ENCODE results near the gene SORCS2.

The SORCS2 gene

DNA sequence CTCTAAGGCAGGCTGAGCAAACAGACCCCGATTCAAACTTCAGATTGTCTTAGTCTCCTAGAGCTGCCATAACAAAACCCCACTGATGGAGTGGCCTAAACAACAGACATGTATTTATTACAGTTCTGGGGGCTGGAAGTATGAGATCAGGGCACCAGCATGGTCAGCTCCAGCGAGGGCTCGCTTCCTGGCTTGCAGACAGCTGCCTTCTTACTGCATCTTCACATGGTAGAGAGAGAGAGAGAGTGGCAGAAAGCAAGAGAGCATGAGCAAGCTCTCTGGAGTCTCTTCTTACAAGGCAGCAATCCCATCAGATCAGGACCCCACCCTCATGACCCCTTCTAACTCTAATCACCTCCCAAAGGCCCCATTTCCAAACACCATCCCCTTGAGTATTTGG, 22.3 kb upstream of the SORCS2 start:
- no peak for ATAC-seq
- H3K27ac Mint-ChIP-seq, result no peak overlapping the region
- peaks cover 16% of the 10 kb centered on the region for H3K4me1 Mint-ChIP-seq
- no peak for DNase-seq (ENCODE audit: low spot score in 2 of 2)
- no peaks in the 10 kb centered on the region for H3K36me3 Mint-ChIP-seq
- H3K4me3 Mint-ChIP-seq, result no peak overlapping the region
- H3K9me3 Mint-ChIP-seq, result no peaks in the 10 kb centered on the region

DNA sequence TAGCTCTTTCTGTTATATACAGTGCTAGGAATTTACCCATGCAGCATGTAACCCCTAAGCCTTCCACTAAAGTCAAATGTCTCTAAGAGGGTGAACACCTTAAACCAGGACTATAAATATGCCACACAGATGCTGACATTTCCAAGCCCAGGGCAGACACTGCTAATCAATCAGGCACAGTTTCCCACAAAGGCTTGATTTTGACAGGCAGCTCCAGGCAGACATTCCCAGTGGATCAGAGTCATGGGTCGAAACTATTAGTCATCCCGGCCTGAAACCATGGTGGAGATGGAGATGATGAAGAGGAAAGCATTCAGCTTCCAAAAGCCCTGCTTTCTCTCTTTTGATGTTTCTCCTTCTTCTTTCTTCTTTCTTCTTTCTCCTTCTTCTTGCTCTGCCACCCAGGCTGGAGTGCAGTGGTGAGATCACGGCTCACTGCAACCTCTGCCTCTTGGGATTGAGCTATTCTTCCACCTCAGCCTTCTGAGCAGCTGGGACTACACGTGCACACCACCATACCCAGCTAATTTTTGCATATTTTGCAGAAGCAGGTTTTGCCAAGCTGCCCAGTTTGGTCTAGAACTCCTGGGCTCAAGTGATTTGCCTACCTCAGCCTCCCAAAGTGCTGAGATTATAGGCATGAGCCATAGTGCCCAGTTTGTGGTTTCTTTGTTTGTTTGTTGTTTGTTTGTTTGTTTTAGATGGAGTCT, 21.0 kb upstream of the SORCS2 start:
- Mint-ChIP-seq H3K36me3 (no peaks in the 10 kb centered on the region), H3K27ac (no peak overlapping the region), H3K9me3 (no peaks in the 10 kb centered on the region), H3K4me3 (no peak overlapping the region), H3K4me1 (peaks cover 16% of the 10 kb centered on the region)
- DNase-seq (ENCODE audit: low spot score in 2 of 2) (no peak), ATAC-seq (no peak)

DNA sequence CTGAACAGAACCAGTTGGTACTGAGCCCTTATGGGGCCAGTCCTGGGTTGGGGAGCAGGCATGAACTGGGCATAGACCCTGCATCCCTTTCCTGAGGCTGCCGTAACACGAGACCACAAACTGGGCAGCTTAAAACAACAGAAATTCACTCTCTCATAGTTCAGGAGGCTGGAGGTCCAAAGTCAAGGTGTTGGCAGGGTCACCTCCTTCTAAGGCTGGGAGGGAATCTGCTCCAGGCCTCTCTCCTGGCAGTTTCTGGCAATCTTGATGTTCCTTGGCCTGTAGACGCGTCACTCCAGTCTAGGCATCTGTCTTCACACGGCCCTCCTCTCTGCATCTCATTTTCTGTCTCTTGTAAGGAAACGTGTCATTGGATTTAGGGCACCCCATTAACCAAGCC, 19.8 kb upstream of the SORCS2 start:
- ATAC-seq, result no peak
- Mint-ChIP-seq H3K4me1 (peaks cover 16% of the 10 kb centered on the region), H3K27ac (no peak overlapping the region), H3K4me3 (no peak overlapping the region), H3K36me3 (no peaks in the 10 kb centered on the region), H3K9me3 (no peaks in the 10 kb centered on the region)
- no peak for DNase-seq (ENCODE audit: low spot score in 2 of 2)

DNA sequence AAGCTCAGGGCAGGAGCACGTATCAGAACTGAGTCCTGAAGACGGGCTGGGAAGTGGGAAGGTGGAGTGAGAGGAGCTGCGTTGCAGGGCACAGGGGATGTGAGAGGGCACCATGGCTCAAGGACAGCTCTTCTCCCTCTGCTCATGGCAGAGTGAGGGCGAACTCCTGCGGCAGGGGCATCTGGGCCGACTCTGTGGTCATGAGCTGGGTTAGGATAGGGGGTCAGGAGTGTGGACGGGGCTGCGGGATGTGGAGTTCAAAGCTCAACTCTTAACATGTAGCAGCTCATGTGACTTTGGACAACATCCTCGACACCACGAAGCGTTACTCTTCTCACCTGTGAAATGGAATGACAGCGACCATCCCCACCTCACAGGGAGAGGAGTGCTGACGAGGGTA, 19.4 kb upstream of the SORCS2 start:
- Mint-ChIP-seq H3K4me1 (peaks cover 16% of the 10 kb centered on the region), H3K4me3 (no peak overlapping the region), H3K27ac (no peak overlapping the region)

DNA sequence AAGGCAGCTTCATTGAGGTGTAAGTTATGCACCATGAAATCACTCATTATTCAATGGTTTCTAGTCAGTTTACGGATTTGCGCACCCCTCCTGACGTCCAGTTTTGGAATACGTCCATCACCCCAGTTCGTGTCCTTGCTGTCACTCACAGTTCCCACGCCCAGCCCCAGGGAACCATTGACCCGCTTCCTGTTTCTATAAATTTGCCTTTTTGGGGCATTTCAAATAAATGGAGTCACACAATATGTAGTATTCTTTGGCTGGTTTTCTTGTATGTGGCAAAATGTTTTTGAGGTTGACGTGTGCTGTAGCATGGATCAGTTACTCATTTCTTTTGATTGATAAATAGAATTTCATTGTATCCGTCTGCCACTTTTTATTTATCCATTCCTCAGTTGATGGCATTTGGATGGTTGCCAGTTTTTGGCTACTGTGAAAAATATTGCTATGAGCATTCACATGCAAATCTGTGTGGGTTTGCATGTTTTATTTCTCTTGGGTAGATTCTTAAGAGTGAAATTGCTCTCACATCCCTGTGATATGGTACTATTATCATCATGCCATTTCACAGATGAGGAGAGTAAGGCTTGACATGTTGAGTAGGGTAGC, 18.4 kb upstream of the SORCS2 start:
- H3K36me3 Mint-ChIP-seq, result no peaks in the 10 kb centered on the region
- H3K4me1 Mint-ChIP-seq, result peaks cover 6% of the 10 kb centered on the region
- DNase-seq (ENCODE audit: low spot score in 2 of 2) (no peak), ATAC-seq (no peak)
- no peaks in the 10 kb centered on the region for H3K9me3 Mint-ChIP-seq
- no peak overlapping the region for H3K4me3 Mint-ChIP-seq
- H3K27ac Mint-ChIP-seq, result no peak overlapping the region

More for the DNA sequence above, 19.4 kb upstream of the SORCS2 start:
- ATAC-seq, result no peak
- no peak for DNase-seq (ENCODE audit: low spot score in 2 of 2)
- Mint-ChIP-seq H3K9me3 (no peaks in the 10 kb centered on the region), H3K36me3 (no peaks in the 10 kb centered on the region)

DNA sequence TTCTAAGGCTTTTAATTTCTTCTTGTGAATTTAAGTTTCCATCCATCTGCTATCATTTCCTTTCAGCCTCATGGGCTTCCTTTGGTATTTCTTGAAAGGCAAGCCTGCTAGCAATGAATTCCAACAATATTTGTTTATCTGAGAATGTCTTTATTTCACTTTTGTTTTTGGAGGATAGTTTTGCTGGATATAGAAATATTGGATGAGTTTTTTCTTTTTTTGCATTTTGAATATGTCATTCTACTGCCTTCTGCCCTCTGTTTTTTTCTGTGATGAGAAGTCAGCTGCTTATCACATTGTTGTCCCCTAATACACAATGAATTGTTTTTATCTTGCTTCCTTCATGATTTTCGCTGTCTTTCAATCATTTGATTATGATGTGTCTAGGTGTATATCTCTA, 13.2 kb upstream of the SORCS2 start:
- peaks cover 16% of the 10 kb centered on the region for H3K4me1 Mint-ChIP-seq
- no peak overlapping the region for H3K4me3 Mint-ChIP-seq
- H3K27ac Mint-ChIP-seq, result no peak overlapping the region
- peaks cover 8% of the 10 kb centered on the region for H3K9me3 Mint-ChIP-seq
- DNase-seq (ENCODE audit: low spot score in 2 of 2) (no peak), ATAC-seq (no peak)
- no peaks in the 10 kb centered on the region for H3K36me3 Mint-ChIP-seq

DNA sequence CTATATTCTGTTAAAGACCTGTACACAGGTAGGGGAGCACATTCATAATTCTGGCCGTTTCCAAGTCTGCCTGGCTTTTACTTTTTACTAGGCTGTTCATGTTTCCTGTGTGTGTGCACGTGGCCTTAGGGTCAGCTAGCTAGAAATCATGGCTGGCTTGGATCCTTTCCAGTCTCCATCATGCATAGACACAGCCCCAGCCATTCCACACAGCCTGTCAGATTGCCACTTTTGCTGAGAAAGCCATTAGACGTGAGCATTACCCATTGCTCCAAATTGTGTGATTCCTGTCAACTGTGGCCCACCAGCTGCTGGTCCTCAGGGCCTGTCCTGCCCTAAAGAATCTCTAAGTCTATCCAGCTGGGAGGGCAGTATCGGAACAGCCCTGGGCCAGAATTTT, 11.4 kb upstream of the SORCS2 start:
- no peak overlapping the region for H3K4me3 Mint-ChIP-seq

DNA sequence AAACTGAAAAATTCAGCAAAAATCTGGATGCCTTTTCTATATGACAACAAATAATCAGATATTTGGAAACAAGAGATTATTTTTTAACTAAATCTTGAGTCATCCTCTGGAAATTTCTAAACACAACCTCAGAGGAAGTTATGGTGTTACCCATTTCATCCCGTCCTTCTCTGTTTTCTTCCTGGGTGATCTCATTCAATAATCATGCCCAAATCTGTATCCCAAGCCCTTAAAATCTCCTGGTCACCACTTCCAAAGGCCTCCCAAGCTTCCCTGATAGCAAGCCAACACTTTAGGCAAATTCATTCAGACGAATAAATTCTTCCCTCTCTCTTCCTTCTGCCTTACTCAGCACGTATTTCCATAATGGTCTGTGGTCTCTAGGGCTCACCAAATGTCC, 9.7 kb upstream of the SORCS2 start:
- peaks cover 8% of the 10 kb centered on the region for H3K9me3 Mint-ChIP-seq
- ATAC-seq (no peak), DNase-seq (ENCODE audit: low spot score in 2 of 2) (no peak)
- H3K36me3 Mint-ChIP-seq, result no peaks in the 10 kb centered on the region
- no peak overlapping the region for H3K4me3 Mint-ChIP-seq
- H3K27ac Mint-ChIP-seq, result peak overlapping the region; percentile 27
- H3K4me1 Mint-ChIP-seq, result peaks cover 16% of the 10 kb centered on the region

More for the DNA sequence above, 11.4 kb upstream of the SORCS2 start:
- no peak for ATAC-seq
- no peak for DNase-seq (ENCODE audit: low spot score in 2 of 2)
- H3K9me3 Mint-ChIP-seq, result peaks cover 8% of the 10 kb centered on the region
- H3K4me1 Mint-ChIP-seq, result peaks cover 16% of the 10 kb centered on the region
- H3K36me3 Mint-ChIP-seq, result no peaks in the 10 kb centered on the region
- H3K27ac Mint-ChIP-seq, result no peak overlapping the region

DNA sequence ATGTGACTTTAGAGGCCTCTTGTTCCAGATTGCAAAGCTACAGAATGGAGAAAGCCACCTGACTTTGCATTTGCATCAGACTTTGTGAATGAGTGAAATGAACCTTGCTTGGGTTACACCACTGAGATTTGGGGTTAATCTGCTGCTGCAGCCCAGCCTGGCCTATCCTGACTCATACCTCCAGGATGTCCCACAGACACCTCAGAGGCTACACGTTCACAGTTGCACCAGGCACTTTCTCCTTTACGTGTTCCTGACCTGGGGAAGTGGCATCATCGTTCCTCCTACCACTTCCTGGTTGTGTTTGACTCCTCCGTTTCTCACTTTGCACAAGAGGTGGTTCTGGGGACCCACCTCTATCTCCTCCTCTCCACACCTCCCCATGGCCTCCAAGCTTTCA, 9.2 kb upstream of the SORCS2 start:
- DNase-seq (ENCODE audit: low spot score in 2 of 2) (peak in 1 of 2 donors; percentile 76), ATAC-seq (peak; percentile 99)
- H3K27ac Mint-ChIP-seq, result peak overlapping the region; percentile 27
- H3K4me1 Mint-ChIP-seq, result peaks cover 16% of the 10 kb centered on the region
- peaks cover 8% of the 10 kb centered on the region for H3K9me3 Mint-ChIP-seq
- H3K36me3 Mint-ChIP-seq, result no peaks in the 10 kb centered on the region
- H3K4me3 Mint-ChIP-seq, result no peak overlapping the region

DNA sequence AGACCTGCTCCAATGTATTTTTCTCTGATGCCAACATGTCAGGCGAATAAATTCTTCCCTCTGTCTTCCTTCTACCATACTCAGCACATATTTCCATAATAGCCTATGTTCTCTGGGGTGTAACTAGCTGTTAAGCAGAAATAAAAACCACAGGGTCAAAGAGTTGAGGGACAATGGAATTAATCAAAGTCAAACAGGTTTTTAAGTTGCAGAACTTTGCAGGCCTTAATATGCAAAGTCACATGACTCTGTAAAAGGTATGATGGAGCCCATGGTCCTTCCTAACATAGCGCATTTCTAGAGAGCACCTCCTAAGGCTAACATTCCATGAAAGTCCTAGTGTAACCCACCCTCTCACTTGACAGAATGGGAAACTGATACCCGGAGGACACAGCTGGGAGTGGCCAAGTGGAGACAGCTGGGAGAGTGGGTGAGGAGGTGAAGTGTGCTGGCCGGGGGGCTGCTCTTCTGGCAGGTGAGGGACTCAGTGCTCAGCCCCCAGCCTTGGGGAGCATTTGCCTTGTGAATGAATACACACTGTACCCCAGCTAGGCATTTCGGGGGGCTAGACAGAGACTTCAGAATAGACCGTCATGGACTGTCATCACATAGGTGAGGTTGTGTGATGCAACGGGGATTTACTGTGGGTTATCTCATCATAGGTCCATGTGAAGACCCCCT, 8.4 kb upstream of the SORCS2 start:
- ATAC-seq, result no peak

DNA sequence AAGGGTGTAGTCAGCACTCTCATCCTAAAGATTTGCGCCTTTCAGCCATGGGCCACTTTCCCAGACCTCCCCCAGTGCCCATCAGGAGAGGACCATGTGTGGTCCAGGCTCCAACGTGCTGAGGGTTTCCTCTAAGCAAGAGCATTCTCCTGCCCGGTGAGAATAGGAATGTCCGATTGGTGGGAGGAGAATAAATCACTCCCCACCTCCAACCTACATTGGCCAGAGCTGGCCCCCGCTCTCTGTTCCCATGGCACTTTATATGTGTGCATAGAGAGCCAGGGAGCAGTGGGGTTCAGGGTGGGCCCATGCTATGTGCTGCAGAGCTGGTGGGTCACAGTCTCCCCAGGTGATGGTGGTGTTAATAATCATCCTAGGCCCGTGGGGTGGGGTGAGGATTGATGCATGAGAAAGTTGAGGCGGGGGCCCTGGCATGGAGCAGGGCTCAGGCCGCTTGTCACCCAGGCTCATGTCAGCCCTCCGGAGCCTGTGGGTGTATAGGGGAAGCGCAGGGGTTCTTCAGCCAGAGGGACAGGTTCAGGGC, 6.8 kb upstream of the SORCS2 start:
- no peak for ATAC-seq
- Mint-ChIP-seq H3K9me3 (no peaks in the 10 kb centered on the region), H3K4me1 (peaks cover 16% of the 10 kb centered on the region), H3K4me3 (no peak overlapping the region), H3K36me3 (no peaks in the 10 kb centered on the region), H3K27ac (no peak overlapping the region)
- no peak for DNase-seq (ENCODE audit: low spot score in 2 of 2)

More for the DNA sequence above, 8.4 kb upstream of the SORCS2 start:
- H3K9me3 Mint-ChIP-seq, result peaks cover 8% of the 10 kb centered on the region
- H3K27ac Mint-ChIP-seq, result no peak overlapping the region
- peaks cover 16% of the 10 kb centered on the region for H3K4me1 Mint-ChIP-seq
- H3K36me3 Mint-ChIP-seq, result no peaks in the 10 kb centered on the region
- H3K4me3 Mint-ChIP-seq, result no peak overlapping the region
- no peak for DNase-seq (ENCODE audit: low spot score in 2 of 2)

DNA sequence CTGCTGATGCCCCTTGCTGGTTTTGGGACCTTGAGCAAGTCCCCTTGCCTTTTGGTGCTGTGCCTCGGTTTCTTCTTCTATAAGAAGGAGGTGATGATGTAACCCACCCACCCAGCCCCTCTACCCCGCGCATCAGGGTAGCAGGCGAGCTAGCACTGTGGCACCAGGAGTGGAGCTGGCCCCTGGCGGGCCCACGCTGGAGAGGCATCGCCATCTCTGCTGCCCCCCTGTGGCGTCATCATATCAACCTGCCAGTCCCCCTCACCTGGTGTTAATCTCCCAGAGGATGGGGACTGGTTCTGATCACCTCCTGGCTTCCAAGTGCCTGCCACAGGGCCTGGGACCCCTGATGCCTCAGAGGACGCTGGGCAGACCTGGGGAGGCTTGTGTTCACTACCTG, 6.3 kb upstream of the SORCS2 start:
- Mint-ChIP-seq H3K4me3 (no peak overlapping the region), H3K4me1 (peaks cover 16% of the 10 kb centered on the region), H3K9me3 (no peaks in the 10 kb centered on the region), H3K36me3 (no peaks in the 10 kb centered on the region), H3K27ac (no peak overlapping the region)
- ATAC-seq, result no peak
- DNase-seq (ENCODE audit: low spot score in 2 of 2), result no peak

DNA sequence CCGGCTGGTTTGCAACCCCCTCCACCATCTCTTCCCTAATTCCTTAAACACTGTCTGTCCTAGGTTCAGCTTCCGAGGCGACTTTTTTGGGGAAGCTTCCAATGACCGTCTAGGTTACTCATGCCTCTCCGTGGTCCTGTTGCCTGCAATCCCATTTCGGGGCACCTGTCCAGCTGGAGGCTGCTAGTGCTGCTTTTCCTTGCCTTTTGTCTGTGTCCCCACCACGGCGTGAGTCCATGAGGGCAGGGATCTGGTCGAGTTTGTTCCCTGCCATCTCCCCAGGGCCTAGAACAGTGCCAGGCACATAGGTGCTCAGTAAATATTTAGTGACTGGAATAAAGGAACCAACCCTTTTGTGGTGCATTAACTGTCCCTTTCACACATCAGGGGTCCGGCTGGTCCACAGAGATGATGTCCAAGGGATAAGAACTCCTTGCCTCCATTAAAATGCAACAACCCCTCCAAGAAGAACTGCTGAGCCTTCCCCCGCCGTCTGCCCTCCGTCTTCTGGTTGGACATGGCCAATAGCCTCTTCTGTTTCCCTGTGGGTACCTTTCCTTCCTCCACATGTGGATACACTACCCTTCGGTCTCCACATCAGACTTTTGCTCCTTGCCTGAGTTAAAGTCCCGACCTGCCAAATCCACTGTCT, 5.7 kb upstream of the SORCS2 start:
- DNase-seq (ENCODE audit: low spot score in 2 of 2), result no peak
- Mint-ChIP-seq H3K4me1 (peaks cover 16% of the 10 kb centered on the region), H3K27ac (no peak overlapping the region), H3K4me3 (no peak overlapping the region), H3K36me3 (no peaks in the 10 kb centered on the region), H3K9me3 (no peaks in the 10 kb centered on the region)
- ATAC-seq, result no peak

DNA sequence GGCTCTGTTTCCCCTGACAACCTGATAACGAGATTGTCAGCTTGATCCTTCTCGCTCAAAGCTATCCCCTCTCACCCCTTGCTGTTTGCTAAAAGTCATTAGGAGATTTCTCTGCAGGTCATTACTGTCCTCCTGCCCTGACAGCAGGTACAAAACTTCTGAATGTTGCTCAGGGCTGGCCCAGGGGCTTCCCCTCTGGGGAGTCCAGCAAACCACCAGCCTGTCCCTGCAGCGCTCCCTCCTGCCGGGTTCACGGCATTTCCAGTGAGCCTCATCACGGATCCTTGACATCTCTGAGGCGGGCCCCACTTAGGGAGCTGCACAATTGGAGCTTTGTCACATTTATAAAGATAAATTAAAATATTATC, 5.2 kb upstream of the SORCS2 start:
- H3K36me3 Mint-ChIP-seq, result no peaks in the 10 kb centered on the region
- DNase-seq (ENCODE audit: low spot score in 2 of 2) (no peak), ATAC-seq (no peak)
- no peak overlapping the region for H3K27ac Mint-ChIP-seq
- no peak overlapping the region for H3K4me3 Mint-ChIP-seq
- no peaks in the 10 kb centered on the region for H3K9me3 Mint-ChIP-seq
- H3K4me1 Mint-ChIP-seq, result peaks cover 16% of the 10 kb centered on the region

DNA sequence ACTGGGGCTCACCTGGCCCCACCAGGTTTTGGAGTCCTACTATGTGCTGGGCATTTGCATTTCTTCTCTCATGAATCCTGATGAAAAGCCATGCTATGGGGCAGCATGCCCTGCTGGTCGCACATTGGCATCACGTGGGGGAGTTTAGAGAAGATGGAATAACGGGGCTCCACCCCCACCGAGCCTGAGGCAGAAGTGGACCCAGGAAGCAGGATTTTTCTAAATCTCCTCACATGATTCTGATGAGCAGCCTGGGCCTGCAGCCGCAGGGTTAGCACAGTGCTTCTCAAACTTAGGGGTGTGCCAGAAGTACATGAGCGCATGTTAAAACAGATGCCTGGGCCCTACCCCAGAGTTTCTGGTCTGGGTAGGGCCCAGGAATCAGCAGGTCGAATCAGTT, 4.6 kb upstream of the SORCS2 start:
- Mint-ChIP-seq H3K36me3 (no peaks in the 10 kb centered on the region), H3K27ac (no peak overlapping the region), H3K4me1 (peaks cover 13% of the 10 kb centered on the region), H3K9me3 (no peaks in the 10 kb centered on the region), H3K4me3 (no peak overlapping the region)
- ATAC-seq (no peak), DNase-seq (ENCODE audit: low spot score in 2 of 2) (no peak)
